ENCODE measurements around the gene POU2AF1.
"Not testable (repeated sequence)": the region's sequence is repeated elsewhere in the genome, so short reads cannot be mapped to it uniquely, and the experiment has no call there.

The POU2AF1 gene

GRCh38 chr11:111342329-111342728, 36.7 kb downstream of the POU2AF1 start:
- DNase-seq = no peak

DNA sequence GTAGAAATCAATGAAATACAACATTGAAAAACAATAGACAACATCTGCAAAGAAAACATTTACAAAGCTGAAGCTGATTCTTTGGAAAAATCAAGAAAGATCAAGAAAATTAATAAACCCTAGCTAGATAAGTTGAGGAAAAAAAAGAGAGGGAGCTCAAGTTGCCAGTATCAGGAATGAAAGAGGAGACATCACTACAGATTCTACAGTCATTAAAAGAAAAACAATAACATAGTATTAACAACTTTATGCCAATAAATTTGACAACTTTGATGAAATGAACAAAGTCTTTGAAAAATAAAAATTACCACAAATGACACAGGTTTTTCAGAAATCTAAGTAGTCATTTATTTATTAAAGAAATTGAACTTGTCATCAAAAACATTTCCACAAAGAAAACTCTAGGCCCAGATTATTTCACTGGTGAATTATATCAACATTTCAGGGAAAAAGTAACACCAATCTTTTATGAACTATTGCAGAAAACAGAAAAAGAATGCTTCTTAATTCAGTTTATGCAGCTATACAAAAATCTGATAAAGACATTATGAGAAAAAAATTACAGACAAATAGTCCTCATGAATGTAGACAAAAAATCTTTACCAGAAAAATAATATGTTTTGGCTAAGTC, 39.2 kb downstream of the POU2AF1 start:
- DNase-seq = no peak

DNA sequence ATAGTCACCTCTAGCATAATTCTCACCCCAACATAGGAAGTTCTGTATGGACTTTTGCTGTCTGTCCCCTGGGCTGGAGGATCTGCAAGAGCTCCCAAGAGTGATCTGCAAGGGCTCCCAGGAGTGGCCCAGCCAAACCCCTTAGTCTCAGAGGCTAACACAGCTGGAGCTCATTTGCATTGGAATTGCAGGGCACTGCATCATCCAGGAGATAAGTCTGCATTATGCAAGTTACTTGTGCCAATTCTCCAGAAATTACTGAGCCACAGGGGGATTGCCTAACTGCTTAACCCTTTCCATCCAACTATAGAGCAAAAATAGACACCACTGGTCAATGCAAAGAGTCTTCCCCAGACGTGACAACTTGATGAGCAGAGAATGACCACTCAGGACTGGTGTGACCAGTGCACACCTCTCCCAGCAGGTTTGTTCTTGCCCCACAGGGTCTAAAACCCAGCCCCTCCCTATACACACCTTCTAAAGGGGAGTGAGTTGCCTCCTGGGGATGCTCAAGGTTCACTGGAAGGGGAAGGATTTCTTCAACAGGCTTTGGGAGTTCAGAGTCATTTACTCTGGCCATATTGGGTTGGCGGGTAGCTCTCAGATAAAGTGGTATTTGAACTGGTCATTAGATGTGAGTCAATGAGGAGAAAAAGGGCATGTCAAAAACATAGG, 42.4 kb downstream of the POU2AF1 start:
- DNase-seq = peak; percentile 38

- DNase-seq = no peak
Measured at GRCh38 chr11:111336062-111336461, 43.0 kb downstream of the POU2AF1 start.

GRCh38 chr11:111335549-111335948, 43.5 kb downstream of the POU2AF1 start:
- DNase-seq = no peak

- no peak for DNase-seq
Measured at GRCh38 chr11:111334532-111335502, 44.3 kb downstream of the POU2AF1 start.

DNA sequence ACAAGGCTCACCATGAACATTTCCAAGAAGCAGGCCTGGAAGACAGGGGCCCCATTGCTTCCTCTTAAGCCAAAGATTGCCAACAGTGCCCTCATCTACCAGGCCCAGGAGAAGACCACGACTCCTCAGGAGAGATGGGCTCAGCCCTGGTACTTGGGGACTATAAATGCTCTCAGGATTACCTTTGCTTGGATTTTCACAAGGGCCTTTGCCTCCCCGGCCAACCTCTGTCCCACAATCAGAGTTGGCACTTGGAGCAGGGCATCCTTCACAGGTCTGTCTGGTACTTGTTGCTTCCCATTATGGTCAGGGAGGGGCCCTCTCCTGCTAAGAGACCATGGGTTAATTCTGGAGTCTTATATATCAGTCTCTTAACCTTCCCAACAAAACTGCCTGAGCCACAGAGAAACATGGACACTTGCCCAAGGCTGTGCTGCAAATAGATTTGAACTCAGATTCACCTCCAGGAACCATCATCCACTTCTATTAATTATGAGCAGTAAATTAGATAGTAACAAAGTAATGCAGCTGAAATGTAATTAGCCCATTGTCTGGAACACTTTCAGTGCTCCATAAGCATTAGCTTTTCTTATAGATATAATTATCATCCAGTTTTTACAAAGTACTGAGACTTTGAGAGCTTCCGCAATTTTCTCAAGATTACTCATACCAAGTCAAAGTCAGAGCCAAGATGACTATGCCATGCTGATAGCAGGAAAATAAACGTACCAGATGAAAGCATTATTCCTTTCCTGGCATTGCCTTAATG, 47.2 kb downstream of the POU2AF1 start:
- DNase-seq = peak; percentile 7

DNA sequence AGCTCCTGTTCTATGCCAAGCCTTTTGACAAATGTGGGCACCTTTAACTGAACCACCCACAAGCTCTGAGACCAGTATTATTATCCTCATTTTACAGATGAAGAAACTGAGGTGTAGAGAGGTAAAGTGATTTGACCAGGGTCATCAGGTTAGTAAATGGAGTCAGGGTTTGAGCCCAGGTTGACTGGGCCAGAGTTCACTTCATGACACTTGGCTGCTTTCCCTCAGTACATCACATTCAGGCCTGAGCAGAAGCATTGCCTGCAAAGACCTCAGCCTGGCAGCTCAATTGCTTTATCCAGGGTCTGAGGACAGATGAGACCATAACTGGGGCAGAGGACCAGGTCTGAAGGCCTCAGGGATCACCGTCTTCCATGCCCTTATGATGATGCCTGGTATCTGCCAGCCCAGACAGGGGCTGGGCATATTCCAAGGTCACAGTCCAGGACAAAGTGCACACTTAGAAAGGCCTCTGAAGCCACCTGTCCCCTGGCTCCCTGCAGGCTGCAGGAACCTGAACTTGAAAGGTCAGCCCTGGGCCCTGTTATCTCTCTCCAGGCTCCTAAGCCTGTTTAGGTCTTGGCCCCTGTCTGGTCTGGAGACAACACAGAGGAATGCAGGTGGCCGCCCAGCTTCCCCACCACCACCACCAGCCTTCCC, 48.7 kb downstream of the POU2AF1 start:
- DNase-seq = no peak

- no peak for DNase-seq
Measured at GRCh38 chr11:111329306-111330204, 49.5 kb downstream of the POU2AF1 start.

DNA sequence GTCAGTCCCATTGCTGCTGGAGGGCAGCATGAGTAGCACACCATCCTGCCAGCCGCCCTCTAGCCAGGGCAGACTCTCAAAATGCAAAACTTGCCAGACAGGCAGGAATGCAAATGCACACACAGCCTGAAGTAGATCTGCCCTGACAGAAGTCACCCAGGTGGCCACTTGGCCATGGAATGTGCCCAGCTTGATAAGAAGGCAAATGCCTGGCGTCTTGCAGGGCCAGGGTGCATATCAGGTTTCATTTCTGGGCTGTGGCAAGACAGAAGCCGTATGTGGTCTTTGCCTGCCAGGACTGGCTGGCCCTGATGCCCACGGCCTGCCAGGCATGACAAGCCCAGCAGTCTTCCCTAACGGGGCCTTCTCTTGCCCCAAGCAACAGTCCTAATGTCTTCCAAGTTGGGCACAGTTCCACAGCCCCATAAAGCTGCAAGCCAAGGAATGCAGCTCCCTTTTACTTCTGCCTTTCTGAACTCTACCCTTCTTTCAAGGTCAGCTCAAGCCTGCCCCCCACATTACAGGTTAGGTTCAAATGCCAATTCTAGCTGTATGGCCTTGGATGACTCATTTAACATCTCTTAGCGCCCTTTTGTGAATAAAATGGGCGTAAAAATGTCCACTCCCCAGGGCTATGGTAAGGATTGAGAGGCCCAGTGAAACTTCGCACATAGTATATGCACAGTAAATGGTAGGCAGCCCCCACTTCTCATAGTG, 51.0 kb downstream of the POU2AF1 start:
- no peak for DNase-seq

GRCh38 chr11:111326824-111327223, 52.3 kb downstream of the POU2AF1 start:
- no peak for DNase-seq

DNA sequence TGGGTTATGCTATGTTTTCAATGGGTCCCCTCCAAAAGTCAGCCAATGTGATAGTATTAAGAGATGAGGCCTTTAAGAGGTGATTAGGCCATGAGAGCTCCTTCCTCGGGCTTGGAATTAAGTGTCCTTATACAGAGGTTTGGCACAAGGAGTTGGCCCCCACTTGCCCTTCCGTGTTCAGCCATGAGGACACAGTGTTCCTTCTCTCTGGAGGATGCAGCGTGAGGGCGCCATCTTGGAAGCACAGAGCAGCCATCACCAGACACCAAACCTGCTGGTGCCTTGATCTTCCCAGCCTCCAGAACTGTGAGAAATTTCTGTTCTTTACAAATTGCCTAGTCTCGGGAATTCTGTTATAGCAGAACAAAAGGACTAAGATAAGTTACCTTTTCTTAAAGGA, 53.8 kb downstream of the POU2AF1 start:
- no peak for DNase-seq

DNA sequence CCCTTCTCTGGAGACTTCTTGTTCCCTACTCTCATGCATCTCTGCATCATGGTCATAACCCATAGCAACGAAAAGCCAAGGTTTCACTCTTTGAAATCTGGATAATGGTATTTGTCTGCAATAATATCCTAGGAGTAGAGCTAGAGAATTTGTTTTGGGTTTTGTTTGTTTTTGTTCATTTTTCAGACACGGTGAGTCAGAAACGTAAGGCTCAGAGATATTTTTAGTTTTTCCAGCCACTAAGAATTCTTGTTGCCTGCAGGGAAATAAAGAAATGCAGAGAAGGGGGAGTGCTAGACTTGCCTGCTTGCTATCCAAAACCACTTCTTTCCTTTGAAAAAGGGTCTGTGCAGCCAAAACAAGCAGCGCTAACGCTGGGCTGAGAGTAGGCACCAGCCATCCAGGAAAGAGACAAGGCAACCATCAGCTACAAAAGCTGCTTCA, 54.8 kb downstream of the POU2AF1 start:
- peak; percentile 14 for DNase-seq

DNA sequence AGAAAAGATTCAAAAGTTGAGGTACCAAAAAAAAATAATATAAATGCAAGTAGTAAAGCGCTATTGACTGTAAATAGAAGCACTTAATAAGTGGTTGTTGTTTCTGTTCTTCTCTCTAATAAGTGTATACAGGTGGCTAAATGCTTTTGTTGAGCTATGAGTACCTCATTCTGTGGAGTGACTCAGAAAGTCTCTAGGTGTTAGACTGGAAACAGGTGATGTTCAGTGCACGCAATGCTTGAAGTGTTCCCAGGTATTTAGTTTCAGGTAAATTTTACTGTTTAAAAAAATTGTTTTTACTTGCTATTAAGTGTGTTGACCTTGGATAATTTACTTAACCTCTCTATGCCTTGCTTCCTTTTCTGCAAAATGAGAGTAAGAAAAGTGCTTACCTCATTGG, 56.5 kb downstream of the POU2AF1 start:
- DNase-seq = no peak

- DNase-seq = no peak
Measured at GRCh38 chr11:111320728-111321568, 58.1 kb downstream of the POU2AF1 start.

DNA sequence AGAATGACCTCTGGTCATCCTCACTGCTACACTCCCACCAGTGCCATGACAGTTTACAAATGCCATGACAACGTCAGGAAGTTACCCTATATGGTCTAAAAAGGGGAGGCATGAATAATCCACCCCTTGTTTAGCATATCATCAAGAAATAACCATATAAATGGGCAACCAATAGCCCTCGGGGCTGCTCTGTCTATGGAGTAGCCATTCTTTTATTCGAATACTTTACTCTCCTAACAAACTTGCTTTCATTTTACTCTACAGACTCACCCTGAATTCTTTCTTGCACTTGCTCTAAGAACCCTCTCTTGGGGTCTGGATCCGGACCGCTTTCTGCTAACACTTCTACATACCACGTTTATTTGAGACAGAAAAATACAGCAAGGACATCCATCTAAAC, 58.9 kb downstream of the POU2AF1 start:
- DNase-seq = not testable (repeated sequence)

DNA sequence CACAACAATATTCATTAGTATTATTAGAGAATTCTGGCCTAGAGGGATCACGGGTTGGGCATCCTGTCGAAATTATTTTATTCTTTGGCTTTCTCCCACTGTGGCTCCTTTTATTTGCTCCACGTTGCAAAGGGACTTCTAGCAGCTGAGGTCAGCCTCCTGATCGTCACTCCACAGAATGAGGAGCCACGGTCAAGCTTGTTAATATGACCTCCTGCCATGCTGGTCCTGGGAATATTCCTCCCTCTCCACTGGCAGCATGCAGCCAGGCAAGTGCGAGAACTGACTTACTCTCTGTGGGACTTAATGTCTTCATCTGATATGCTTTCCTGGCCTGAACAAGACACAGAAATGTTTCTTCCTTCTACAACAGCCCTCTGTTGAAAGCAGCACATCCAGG, 59.8 kb downstream of the POU2AF1 start:
- DNase-seq = no peak

GRCh38 chr11:111312076-111312475, 67.0 kb downstream of the POU2AF1 start:
- DNase-seq = no peak

DNA sequence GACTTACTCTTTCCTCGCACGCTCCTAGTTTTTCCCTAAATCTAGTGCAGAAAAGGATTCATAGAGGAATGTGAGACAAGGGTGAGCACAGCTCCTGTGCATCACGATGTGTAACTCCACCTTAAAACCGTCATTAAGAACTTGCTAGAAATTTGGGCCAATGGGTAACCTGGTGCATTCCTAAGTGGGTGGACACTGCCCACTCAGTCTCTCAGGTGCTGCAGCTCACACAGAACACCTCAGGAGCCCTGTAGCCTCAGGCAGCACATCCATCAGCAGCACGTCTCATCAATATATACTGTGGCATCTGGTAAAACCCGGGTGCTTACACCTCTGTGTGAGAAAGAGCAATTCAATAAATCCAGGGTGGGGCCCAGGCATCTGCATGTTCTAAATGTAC, 68.4 kb downstream of the POU2AF1 start:
- no peak for DNase-seq

DNA sequence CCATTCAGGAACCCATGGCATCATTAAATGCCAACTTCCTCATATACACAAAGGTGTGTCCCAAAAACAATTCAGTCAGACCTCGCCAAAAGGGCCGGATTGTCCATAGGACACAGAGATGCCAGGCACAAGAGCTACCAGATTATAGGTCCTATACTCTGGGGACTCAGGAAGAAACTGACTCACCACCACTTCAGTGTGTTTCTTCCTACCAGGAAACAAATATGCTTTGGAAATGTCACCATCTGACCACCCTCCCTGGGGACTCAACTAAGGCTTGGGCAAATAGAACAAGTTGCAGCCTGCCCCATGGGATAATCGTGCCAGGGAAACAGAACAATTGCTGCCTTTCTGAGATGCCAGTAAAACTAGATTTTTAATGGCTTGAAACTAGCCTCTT, 69.0 kb downstream of the POU2AF1 start:
- no peak for DNase-seq

Data from amniotic stem cell (primary cell).